Transverse colon (tissue), 4 donors: ENCODE data around the gene MISP3.

Experiments used
- EP300 ChIP-seq: sonication (generic); formaldehyde crosslinking; IDR thresholded peaks from one replicate; pipeline ENCODE4 v1.6.1; 2017; ENCODE audit warnings: antibody characterized with exemption, low read depth
- POLR2A ChIP-seq: fragments of 450-650 bp; IDR thresholded peaks from one replicate; pipeline ENCODE4 v1.6.1; 2016; ENCODE audit warnings: antibody characterized with exemption, mild to moderate bottlenecking, moderate library complexity
- POLR2AphosphoS5 ChIP-seq, 3 donors: sonication (generic); formaldehyde crosslinking; IDR thresholded peaks; one replicate each; pipeline ENCODE4 v1.6.1; 2016; ENCODE audit warnings: antibody characterized with exemption in 3 of 3
- TF ChIP-seq, protein P1 (sequence below), 5 experiments: fragments of 200-600 bp in 3 of 5; fragments of 450-650 bp in 2 of 5; sonication (generic) in 3 of 5; IDR thresholded peaks; 1 replicate in 2 of 5; 2 replicates in 3 of 5; pipeline ENCODE4 v1.5.1; 2016 to 2017; ENCODE audit warnings: antibody characterized with exemption in 5 of 5, inconsistent platforms in 3 of 5, mild to moderate bottlenecking in 2 of 5, moderate library complexity in 1 of 5

DNA sequence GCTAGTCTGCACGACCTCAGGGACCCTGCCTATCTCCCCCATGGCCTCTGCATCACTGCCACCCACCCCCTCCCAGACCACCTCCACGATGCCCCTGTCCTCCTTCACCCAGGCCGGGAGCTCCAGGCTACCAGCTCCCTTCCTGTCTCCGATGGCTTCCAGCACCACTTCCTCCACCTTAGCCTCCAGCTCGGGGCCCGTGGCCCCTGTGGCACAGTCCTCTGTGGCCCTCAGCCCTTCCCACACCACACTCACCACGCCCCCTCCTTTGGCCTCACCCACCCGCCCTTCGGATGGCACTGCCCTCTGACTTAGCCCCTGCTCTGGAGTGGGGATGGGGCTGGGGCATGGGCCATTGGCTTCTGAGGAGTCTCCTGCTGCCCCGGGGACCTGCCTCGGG lies 17.9 kb upstream of the MISP3 start:
- TF ChIP-seq, protein P1, sequence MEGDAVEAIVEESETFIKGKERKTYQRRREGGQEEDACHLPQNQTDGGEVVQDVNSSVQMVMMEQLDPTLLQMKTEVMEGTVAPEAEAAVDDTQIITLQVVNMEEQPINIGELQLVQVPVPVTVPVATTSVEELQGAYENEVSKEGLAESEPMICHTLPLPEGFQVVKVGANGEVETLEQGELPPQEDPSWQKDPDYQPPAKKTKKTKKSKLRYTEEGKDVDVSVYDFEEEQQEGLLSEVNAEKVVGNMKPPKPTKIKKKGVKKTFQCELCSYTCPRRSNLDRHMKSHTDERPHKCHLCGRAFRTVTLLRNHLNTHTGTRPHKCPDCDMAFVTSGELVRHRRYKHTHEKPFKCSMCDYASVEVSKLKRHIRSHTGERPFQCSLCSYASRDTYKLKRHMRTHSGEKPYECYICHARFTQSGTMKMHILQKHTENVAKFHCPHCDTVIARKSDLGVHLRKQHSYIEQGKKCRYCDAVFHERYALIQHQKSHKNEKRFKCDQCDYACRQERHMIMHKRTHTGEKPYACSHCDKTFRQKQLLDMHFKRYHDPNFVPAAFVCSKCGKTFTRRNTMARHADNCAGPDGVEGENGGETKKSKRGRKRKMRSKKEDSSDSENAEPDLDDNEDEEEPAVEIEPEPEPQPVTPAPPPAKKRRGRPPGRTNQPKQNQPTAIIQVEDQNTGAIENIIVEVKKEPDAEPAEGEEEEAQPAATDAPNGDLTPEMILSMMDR (IDR thresholded peaks at IDR 0.05) = no peak
- TF ChIP-seq EP300 (no peak), POLR2A (no peak), POLR2AphosphoS5 (IDR thresholded peaks at IDR 0.05) (no peak)
